Measurements from ENCODE around the gene CDK5RAP2.

Gene CDK5RAP2

GRCh38 chr9:120434532-120434931 is 145.4 kb downstream of the CDK5RAP2 start:
- peak; percentile 83 for DNase-seq

- no peak for DNase-seq
Measured at GRCh38 chr9:120433701-120434100, 146.3 kb downstream of the CDK5RAP2 start.

GRCh38 chr9:120432600-120432999 is 147.4 kb downstream of the CDK5RAP2 start:
- DNase-seq, result no peak

- no peak for DNase-seq
Measured at GRCh38 chr9:120431268-120431667, 148.7 kb downstream of the CDK5RAP2 start.

GRCh38 chr9:120424248-120424647 is 155.7 kb downstream of the CDK5RAP2 start:
- no peak for DNase-seq

GRCh38 chr9:120423812-120424211 is 156.2 kb downstream of the CDK5RAP2 start:
- no peak for DNase-seq

GRCh38 chr9:120421977-120422376 is 158.0 kb downstream of the CDK5RAP2 start:
- no peak for DNase-seq

GRCh38 chr9:120418315-120418714 is 161.7 kb downstream of the CDK5RAP2 start:
- DNase-seq, result no peak

- DNase-seq, result no peak
Measured at GRCh38 chr9:120416781-120417427, 163.1 kb downstream of the CDK5RAP2 start.

GRCh38 chr9:120413121-120414048 is 166.6 kb downstream of the CDK5RAP2 start:
- no peak for DNase-seq

- DNase-seq, result peak; percentile 65
Measured at GRCh38 chr9:120412425-120412951, 167.5 kb downstream of the CDK5RAP2 start.

GRCh38 chr9:120411862-120412424 is 168.0 kb downstream of the CDK5RAP2 start:
- DNase-seq, result no peak

- DNase-seq, result no peak
Measured at GRCh38 chr9:120410925-120411501, 169.0 kb downstream of the CDK5RAP2 start.

GRCh38 chr9:120408680-120409258 is 171.2 kb downstream of the CDK5RAP2 start:
- DNase-seq, result no peak

GRCh38 chr9:120405860-120406259 is 174.1 kb downstream of the CDK5RAP2 start:
- no peak for DNase-seq

GRCh38 chr9:120405134-120405533 is 174.8 kb downstream of the CDK5RAP2 start:
- DNase-seq, result no peak

- no peak for DNase-seq
Measured at GRCh38 chr9:120403543-120403856, 176.5 kb downstream of the CDK5RAP2 start.

GRCh38 chr9:120402741-120403542 is 177.0 kb downstream of the CDK5RAP2 start:
- no peak for DNase-seq

GRCh38 chr9:120399940-120400339 is 180.0 kb downstream of the CDK5RAP2 start:
- no peak for DNase-seq

GRCh38 chr9:120398286-120398685 is 181.7 kb downstream of the CDK5RAP2 start:
- DNase-seq, result no peak

- no peak for DNase-seq
Measured at GRCh38 chr9:120397453-120397852, 182.5 kb downstream of the CDK5RAP2 start.

- DNase-seq, result no peak
Measured at GRCh38 chr9:120396931-120397330, 183.0 kb downstream of the CDK5RAP2 start.

Data from femur (tissue), 1 donor.